ENCODE data around the gene SRRM1. TPM values are rescaled to one million over a fixed set of nuclear protein-coding genes. Genes with fewer than 3 reads are reported as not detected.
A peak's percentile ranks its signal among the peaks of the same experiment; 100 is the strongest.
"Not testable (repeated sequence)": the region's sequence is repeated elsewhere in the genome, so short reads cannot be mapped to it uniquely, and the experiment has no call there.

Gene SRRM1
- total RNA-seq, 1 donor from 2014 or later, result 59.7 TPM

DNA sequence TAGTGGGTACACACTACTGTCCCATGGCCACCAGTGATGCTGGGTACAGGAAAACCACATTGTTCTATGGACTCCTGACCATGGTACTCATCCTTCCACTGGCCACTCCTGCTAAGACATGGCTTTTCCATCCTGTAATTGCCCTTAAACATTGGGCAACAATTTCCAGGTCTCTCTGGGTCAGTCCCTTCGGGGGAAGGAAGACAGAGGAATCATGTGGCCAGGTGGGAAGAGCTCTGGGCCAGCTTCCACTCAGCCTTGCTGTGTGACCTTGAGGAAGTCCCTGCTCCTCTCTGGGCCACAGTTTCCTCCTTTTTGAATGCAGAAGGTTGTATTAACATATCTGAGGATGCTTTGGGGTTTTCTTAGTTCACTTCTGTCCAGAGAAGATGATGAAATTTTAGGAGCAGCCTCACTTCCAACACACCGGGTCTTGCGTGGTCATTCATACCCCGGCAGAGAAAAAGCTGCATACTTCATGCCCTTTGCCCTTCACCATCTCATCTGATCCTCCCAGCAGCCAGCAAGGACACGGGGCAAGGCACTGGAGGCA, 50.8 kb downstream of the SRRM1 start:
- DNase-seq (ENCODE audit: low spot score), result no peak

DNA sequence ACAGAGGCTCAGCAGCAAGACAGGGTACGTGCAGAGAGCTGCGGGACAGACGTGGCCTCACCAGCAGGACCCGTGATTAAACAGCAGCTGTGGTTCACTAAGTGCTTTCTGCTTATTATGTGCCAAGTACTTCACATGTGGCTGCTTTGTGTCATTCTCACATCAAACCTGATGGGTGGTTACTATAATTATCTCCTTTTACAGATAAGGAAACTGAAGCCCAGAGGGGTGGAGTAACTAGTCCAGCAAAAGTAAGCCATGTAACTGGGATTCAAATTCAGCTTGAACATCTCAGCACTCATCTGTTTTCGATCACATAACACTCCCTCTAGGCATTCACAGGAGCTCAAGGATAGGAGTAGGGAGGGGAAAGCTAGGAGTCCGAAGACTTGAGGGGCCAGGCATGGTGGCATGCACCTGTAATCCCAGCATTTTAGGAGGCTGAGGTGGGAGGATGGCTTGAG, 51.3 kb downstream of the SRRM1 start:
- peak; percentile 96 for DNase-seq (ENCODE audit: low spot score)

DNA sequence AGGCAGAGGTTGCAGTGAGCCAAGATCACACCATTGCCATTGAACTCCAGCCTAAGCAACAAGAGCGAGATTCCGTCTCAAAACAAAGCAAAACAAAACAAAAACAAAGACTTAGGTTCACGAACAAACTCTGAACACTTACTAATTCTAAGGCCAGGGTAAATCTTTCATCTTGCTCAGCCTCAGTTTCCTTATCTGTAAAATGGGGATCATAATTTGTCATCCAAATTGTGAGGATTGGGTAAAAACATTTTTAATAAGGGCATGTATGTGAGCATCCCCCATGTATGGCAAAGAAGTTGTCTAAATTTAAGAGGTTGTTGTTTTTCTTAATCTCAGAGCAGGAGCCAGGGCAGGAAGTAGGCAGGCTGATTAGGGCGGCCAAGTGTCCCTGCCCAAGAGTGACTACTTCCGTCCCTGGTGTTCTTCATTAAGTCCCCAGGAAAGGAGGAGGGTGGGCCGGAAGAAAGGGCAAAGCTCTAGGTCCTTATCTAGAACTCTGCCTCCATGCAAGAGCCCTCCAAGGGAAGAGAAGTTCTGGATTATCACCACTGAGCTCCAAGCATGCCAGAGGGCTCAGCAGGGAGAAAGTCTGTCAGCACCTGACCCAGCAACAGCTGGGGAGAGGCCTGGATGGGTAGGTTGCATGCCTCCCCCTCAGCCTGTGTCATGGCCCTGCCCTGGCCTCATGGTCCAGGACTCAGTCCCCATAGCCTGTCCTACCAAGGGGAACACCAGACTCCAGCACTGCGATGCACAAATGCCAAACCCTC, 52.3 kb downstream of the SRRM1 start:
- DNase-seq (ENCODE audit: low spot score), result peak; percentile 44

DNA sequence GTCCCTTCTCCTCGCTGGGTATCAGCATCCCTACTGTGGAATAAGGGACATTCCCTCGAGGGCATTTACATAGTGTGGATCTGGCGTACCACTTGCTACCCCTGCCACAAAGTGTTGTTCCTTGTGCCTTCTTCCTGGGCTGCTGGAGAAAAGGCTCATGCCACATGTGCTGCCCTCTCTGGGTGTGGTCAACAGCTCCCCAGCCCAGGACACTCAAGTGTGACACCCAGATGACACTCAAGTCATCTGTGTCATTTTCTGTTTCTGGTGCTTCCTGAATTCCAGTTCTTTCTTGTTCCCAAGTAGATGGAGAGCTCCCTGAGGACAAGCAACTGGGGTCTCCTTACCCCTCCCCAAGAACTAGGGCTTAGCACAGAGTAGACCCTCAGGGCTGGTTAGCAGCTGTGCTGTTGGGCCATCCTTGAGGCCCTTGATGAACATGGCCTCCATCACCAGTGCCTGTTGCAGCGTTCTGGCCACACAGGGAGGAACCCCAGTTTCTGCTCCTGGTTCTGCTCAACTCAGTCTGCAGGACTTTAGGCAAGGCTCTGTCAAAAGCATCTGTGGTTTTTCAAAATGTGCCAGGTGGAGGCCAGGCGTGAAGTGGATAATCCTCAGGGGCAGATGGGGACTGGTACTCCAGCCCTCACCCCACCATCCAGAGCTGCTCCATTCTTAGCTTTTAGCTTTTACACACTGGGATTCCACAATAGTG, 53.1 kb downstream of the SRRM1 start:
- no peak for DNase-seq (ENCODE audit: low spot score)

DNA sequence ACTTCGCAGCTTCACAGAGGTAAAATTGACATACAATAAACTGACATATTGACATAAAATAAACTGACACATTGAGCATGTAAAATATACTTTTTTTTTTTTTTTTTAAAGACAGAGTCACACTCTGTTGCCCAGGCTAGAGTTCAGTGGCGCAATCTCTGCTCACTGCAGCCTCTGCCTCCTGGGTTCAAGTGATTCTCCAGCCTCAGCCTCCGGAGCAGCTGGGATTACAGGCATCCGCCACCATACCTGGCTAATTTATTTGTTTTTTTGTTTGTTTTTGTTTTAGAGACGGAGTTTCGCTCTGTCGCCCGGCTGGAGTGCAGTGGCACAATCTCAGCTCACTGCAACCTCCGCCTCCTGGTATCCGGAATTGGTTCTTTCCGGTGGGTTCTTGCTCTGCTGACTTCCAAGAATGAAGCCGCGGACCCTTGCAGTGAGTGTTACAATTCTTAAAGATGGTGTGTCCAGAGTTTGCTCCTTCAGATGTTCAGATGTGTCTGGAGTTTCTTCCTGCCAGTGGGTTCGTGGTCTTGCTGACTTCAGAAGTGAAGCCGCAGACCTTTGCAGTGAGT, 53.7 kb downstream of the SRRM1 start:
- no peak for DNase-seq (ENCODE audit: low spot score)

DNA sequence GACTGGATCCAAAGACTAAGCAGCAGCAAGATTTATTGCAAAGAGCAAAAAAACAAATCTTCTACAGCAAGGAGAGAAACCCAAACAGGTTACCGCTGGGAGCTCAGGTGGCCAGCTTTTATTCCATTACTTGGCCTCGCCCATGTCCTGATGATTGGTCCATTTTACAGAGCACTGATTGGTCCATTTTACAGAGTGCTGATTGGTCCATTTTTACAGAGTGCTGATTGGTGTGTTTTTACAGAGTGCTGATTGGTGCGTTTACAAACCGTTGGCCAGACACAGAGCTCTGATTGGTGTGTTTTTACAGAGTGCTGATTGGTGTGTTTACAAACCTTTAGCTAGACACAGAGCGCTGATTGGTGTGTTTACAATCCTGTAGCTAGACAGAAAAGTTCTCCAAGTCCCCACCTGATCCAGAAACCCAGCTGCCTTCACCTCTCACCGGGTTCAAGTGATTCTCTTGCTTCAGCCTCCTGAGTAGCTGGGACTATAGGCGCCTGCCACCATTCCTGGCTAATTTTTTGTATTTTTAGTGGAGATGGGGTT, 54.4 kb downstream of the SRRM1 start:
- DNase-seq (ENCODE audit: low spot score), result not testable (repeated sequence)

DNA sequence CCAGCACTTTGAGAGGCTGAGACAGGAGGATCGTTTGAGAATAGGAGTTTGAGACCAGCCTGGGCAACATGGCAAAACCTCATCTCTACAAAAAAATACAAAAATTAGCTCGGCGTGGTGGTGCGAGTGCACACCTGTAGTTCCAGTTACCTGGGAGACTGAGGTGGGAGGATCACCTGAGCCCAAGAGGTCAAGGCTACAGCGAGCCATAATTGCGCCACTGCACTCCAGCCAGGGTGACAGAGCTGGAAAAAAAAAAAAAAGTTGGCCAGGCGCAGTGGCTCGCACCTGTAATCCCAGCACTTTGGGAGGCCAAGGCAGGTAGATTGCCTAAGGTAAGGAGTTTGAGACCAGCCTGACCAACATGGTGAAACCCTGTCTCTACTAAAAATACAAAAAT, 55.2 kb downstream of the SRRM1 start:
- not testable (repeated sequence) for DNase-seq (ENCODE audit: low spot score)

DNA sequence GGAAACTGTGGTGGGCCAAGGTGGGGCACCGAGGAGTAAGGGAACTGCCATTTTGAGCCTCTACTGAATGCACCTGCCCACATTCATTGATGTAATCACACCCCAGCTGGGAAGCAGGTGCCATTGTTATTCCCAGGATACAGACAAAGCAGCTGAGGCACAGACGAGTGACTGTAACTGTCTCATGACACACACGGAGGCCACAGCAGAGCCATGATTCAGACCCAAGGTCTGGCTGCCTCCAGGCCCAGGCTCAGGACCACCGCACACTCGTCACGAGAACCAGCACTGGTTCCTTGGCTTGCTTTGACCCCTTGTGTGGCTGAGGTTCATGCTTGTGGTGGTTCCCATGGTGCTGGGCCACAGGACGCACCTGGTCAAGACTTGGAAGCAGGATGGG, 56.5 kb downstream of the SRRM1 start:
- DNase-seq (ENCODE audit: low spot score), result no peak

DNA sequence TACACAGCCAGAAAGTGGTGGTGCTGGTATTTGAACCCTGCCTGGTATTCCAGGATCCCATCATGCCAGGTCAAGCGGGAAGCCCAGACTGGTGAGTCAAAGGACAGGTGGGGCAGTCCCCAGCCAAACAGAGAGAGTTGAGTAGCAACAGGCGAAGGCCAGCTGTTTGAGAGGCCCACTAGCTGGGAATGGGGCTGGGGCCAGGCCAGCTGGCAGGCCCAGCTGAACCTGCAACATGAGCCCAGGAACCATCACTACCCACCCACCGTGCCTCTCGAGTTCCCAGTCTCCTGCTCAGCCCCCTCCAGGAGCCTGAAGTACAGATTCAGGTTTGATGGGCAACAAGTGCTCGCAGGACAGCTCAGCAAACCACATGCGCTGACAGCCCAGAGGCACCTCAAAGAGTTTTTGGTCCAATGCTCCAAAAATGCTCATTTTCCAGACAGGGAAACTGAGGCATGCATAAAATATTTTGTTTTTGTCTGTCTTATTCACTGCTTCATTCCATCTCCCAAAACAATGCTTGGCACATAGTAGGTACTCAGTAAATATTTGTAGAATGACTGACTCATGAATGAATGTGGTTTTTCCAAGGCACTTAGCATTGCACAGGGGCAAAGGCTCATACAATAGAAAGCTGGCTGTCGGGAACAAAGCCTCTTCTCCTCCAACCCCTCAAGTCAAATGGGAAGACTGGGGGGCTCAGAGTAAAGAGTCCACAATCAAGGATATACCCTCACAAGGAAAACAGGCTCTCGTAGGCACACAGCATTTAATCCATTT, 59.6 kb downstream of the SRRM1 start:
- no peak for DNase-seq (ENCODE audit: low spot score)

DNA sequence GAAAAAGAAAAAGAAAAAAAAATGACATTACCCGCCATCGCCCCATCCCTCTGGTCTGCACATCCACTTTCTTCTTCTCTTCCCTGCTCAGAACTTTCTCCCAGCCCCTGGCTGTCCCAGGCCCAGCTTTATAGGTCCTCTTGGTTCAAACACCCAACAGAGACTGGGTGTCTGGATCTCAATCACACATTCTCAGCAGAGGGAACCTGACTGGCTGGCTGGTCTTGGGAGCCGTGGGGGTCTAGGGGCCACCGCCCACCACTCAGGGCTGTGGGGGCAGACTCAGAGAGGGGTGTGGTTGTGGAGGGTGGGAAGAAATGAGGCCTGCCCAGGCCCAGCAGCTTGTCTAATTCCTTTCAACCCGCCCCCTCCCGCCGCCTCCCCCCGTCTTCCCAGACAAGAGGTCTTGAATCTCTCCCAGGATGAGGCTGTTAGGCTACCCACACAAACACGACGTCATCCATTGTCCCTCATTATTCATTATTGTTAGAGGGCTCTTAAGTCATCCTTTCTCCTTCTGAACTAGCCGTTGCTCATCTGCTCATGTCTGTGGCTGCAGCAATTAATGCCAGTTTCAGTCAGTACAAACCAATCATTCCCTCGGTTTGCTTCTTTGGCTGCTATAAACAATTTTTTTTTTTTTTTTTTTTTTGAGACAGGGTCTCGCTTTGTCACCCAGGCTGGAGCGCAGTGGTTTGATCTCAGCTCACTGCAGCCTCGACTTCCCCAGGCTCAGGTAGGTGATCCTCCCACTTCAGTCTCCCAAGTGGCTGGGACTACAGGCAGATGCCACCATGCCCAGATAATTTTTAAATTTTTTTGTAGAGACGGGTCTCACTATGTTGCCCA, 61.5 kb downstream of the SRRM1 start:
- DNase-seq (ENCODE audit: low spot score), result no peak

DNA sequence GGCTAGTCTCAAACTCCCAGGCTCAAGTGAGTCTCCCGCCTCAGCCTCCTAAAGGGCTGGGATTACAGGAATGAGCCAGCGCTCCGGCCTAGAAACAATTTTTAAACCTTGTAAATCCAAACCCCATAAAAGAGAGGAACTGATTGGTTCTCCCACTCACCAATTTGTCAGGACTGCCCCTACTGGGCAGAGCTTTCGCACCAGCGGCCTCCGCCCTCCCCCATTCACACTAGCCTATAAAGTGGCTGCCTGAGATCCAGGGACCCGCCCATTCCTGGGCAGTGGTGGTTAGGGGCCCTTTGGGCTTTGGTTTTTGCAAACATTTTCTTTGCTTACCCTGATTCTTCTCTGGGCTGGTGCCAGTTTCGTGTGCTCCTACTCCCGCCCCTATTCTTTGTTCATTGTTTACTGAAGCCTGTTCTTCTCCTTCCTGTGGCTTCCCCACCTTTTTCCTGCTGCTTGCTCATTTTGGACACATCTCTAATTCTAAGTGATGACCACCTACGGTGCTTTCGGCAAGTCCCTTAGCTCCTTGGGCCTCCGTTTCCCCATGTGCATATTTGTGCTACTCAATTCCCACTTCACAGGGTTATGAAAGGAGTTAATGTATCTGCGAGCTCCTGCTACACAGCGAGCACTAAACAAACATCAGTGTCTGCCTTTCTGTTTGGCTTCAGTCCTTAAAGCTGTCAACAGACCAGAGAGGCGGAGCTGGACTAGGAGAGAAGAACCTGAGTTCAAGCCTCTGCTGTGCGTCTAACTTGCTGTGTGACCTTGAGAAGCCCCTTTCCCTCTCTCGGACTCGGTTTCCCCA, 62.4 kb downstream of the SRRM1 start:
- DNase-seq (ENCODE audit: low spot score), result peak; percentile 72

DNA sequence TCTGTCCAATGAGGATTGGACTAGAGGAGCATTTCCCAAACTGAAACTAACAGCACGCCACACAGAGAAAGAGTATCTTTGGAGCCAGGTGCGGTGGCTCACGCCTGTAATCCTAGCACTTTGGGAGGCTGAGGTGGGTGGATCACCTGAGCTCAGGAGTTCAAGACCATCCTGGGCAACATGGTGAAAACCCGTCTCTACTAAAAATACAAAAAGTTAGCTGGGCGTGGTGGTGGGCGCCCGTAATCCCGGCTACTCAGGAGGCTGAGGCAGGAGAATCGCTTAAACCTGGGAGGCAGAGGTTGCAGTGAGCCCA, 62.9 kb downstream of the SRRM1 start:
- not testable (repeated sequence) for DNase-seq (ENCODE audit: low spot score)

DNA sequence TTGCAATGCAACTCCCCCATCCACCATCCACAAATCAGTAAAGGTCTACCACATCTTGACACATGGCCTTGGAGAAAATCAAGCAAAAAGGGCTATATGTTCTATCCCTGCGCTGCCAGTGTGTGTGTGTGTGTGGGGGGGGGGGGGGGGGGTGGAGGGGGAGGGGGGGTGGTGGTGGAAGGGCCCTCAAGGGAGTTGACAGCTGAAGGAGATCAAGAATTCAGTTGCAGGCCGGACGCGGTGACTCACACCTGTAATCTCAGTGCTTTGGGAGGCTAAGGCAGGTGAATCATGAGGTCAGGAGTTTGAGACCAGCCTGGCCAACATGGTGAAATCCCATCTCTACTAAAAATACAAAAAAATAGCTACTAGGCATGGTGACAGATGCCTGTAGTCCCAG, 64.6 kb downstream of the SRRM1 start:
- DNase-seq (ENCODE audit: low spot score), result no peak

DNA sequence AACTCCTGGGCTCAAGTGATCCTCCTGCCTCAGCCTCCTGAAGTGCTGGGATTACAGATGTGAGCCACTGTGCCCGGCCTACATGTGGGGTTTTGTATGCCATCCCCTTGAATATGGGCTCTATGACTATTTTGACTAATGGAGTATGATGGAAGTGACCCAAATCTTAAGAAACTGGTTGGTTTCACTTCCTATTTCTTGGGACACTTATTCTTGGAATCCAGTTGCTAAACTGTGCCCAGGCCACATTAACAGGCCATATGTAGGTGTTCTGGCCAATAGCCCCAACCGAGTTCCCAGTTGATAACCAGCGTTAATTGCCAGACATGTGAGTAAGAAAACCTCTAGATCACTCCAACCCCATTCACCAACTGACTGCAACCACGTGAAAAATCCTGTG, 65.8 kb downstream of the SRRM1 start:
- DNase-seq (ENCODE audit: low spot score), result peak; percentile 34

DNA sequence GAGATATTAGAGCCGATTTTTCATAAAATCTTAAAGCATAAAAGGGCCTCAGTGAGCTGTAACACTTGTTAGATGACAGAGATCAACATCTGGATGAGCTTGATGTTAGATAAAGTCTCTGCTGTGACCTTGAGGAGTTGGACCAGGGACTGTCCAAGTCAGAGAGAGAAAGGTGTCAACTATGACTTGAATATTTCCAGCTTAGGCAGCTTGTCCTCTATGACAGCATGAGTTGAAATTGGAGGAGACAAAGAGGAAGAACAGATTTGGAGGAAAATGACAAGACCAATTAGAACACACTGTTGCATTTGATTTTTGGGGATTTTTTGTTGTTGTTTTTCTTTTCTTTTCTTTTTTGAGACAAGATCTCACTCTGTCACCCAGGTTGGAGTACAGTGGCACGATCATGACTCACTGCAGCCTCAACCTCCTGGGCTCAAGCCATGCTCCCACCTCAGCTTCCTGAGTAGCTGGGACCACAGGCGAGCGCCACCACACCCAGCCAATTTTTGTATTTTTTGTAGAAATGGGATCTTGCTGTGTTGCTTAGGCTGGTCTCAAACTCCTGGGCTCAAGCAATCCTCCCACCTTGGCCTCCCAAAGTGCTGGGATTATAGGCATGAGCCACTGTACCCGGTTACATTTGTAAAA, 66.8 kb downstream of the SRRM1 start:
- DNase-seq (ENCODE audit: low spot score), result no peak

DNA sequence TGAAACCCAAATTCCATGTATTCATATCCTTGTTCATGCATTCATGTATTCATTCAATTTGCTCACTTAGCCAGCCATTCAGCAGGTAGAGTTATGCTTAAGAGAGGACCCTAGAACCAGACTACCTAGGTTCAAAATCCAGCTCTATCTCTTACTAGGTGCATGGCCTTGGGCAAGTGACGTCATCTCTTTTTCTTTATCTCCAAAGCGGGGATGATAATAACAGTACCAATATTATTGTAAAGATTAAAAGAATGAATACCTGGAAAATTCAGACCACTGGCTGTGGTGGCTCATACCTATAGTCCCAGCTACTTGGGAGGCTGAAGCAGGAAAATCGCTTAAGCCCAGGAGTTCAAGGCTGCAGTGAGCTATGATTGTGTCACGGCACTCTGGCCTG, 68.2 kb downstream of the SRRM1 start:
- DNase-seq (ENCODE audit: low spot score), result no peak

DNA sequence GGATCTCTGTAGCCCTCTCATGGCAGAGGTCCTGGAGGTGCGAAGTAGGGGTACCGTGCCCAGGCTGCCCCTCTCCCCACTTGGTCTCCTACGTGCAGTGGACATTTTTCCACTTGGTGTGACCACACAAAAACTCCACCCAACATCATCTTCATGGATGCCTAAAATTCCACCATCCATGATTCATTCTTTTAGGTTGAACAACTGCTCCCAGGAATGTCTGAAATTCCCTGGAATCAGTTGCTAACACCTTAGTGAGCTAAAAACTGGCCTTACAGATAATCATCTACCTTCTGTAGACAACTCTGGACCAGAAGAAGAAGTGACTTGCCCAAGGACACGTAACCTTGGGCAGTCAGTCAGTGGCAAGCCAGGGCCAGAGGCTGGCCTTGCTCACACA, 70.1 kb downstream of the SRRM1 start:
- no peak for DNase-seq (ENCODE audit: low spot score)

DNA sequence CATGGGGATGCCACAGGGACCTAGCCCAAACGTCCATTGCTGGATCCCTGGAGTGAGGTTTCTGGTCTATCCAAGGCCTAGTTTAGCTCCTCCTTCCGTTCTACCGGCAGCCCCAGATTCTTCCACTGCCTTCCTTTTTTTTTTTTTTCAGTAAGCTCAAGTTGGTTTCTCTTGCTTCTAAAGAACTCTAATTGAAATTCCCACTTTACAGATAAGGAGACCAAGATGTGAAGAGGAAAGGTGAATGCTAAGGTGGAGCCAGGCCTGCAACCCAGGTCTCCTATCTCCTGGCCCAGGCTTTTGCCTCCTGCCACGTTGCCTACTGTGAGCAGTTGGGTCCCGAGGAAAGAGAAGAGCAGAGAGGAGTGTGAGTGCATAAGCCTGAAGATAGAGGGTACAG, 70.6 kb downstream of the SRRM1 start:
- no peak for DNase-seq (ENCODE audit: low spot score)

DNA sequence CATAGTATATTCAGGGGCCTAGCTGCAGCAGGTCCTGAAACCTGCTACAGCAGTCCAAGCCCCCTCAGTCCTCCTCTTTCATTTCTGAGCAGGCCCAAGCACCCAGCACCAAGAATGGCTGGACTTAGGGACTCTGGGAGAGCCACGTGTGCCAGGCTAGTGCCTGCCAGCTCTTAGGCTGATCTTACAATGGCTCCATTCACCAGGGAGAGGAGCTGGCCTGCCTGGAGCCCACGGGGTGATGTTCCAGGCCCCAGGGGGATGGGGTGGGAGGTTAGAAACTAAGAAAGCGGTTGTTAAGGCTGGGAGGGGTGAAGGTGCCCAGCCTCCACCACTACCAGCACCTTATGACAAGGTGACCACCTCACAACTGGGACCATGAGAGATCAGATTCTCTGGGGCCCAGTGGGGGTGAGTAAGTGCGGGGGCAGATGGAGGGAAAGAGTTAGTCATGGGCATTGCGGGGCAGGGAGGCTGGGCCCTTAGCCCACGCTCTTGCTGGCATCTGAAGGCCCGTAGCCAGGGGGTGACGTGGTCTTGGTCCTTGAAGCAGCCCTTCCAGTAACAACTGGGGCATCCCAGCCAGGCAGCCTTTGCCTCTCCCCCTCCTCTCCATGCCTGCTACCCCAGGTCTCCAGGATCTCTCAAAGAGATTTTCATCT, 71.9 kb downstream of the SRRM1 start:
- no peak for DNase-seq (ENCODE audit: low spot score)

All from umbilical cord (tissue), 2 donors.